Gastroesophageal sphincter (tissue), 4 donors: ENCODE data around the gene SCAMP3. TPM values are rescaled to one million over a fixed set of nuclear protein-coding genes. Genes with fewer than 3 reads are reported as not detected.

Experiments
- ATAC-seq: fragments of 150-250 bp; one replicate; pipeline ENCODE4 v1.9.1; 2016; ENCODE audit warnings: mild to moderate bottlenecking, moderate library complexity
- H3K27ac ChIP-seq, 4 donors: fragments of 200-600 bp; sonication (generic) in 3 of 4; 1 replicate in 3 of 4; 2 replicates in 1 of 4; pipeline ENCODE4 v1.5.1; 2016 to 2019
- H3K27me3 ChIP-seq: fragments of 200-600 bp; sonication (generic); one replicate; pipeline ENCODE4 v1.5.1; 2019
- H3K36me3 ChIP-seq, 2 donors: fragments of 200-600 bp; sonication (generic); one replicate each; pipeline ENCODE4 v1.5.1; 2019; ENCODE audit warnings: control low read depth in 1 of 2
- H3K4me1 ChIP-seq, 3 donors: fragments of 200-600 bp; sonication (generic); 1 replicate in 2 of 3; 2 replicates in 1 of 3; pipeline ENCODE4 v1.5.1; 2016 to 2019; ENCODE audit warnings: control low read depth in 2 of 3
- H3K4me3 ChIP-seq, 2 donors: fragments of 200-600 bp; sonication (generic); one replicate each; pipeline ENCODE4 v1.5.1; 2019; ENCODE audit warnings: mild to moderate bottlenecking in 1 of 2, moderate library complexity in 1 of 2
- H3K9me3 ChIP-seq, 3 donors: fragments of 200-600 bp; sonication (generic); one replicate each; pipeline ENCODE4 v1.5.1; 2017 to 2019; ENCODE audit warnings: control low read depth in 2 of 3
- CTCF ChIP-seq, 4 experiments: fragments of 200-600 bp in 2 of 4; fragments of 450-650 bp in 2 of 4; sonication (generic) in 1 of 4; IDR thresholded peaks; one replicate each; pipeline ENCODE4 v1.5.1; 2017 to 2019; ENCODE audit warnings: antibody characterized with exemption in 4 of 4, mild to moderate bottlenecking in 2 of 4, moderate library complexity in 2 of 4
- EP300 ChIP-seq: sonication (generic); formaldehyde crosslinking; IDR thresholded peaks from one replicate; pipeline ENCODE4 v1.6.1; 2017; ENCODE audit warnings: antibody characterized with exemption, mild to moderate bottlenecking
- POLR2A ChIP-seq, 2 donors: fragments of 450-650 bp; IDR thresholded peaks; one replicate each; pipeline ENCODE4 v1.6.1; 2017; ENCODE audit warnings: antibody characterized with exemption in 2 of 2, mild to moderate bottlenecking in 2 of 2, moderate library complexity in 1 of 2
- POLR2AphosphoS5 ChIP-seq: sonication (generic); formaldehyde crosslinking; IDR thresholded peaks from one replicate; pipeline ENCODE4 v1.6.1; 2017; ENCODE audit warnings: antibody characterized with exemption
- WGBS, 2 donors: methylation state at CpG; one replicate each; pipeline ENCODE4 v1.1.5; 2018; ENCODE audit warnings: low coverage in 1 of 2; 5-methylcytosine and 5-hydroxymethylcytosine counted together
- total RNA-seq, 4 donors: library from RNA; depleted of rRNA; stranded (reverse); fragments of >200 nt; gene quantifications; one replicate each; pipeline ENCODE4 v1.1.0, GENCODE V29; 2016

The SCAMP3 gene
- total RNA-seq, 4 donors from 2014 or later, result 28.1 to 44.4 (median 36.8) TPM

- ATAC-seq, result no peak
- TF ChIP-seq POLR2A (IDR thresholded peaks at IDR 0.05), result no peak
- no peak for TF ChIP-seq EP300
- no peak for TF ChIP-seq POLR2AphosphoS5
- no peak for TF ChIP-seq CTCF (IDR thresholded peaks at IDR 0.05)
- 66 to 71% methylated on average over 1 to 3 of the region's 4 CpGs for WGBS, 2 donors
Observed at GRCh38 chr1:155210314-155211104, 51.7 kb downstream of the SCAMP3 start.

GRCh38 chr1:155209312-155209721 is 52.8 kb downstream of the SCAMP3 start:
- Histone ChIP-seq H3K27ac (peak overlapping the region; percentile 92 to 100 (median 98)), H3K4me3 (peak overlapping the region; percentile 83 to 96), H3K27me3 (no peaks in the 10 kb centered on the region), H3K9me3 (no peaks in the 10 kb centered on the region), H3K4me1 (peaks cover 0 to 60% (median 25%) of the 10 kb centered on the region in 3 donors), H3K36me3 (peaks cover 0 to 29% of the 10 kb centered on the region in 2 donors)
- WGBS, 2 donors, result 0 to 12% methylated on average over 1 to 6 of the region's 13 CpGs
- ATAC-seq, result no peak
- TF ChIP-seq POLR2AphosphoS5 (no peak), EP300 (no peak), POLR2A (IDR thresholded peaks at IDR 0.05) (no peak), CTCF (IDR thresholded peaks at IDR 0.05) (no peak)

More at GRCh38 chr1:155210314-155211104, 51.7 kb downstream of the SCAMP3 start:
- Histone ChIP-seq H3K9me3 (no peaks in the 10 kb centered on the region), H3K4me1 (peaks cover 0 to 53% (median 25%) of the 10 kb centered on the region in 3 donors), H3K4me3 (no peak overlapping the region), H3K27ac (peak overlapping the region in 2 of 4 donors; percentile 54 to 99), H3K36me3 (peaks cover 0 to 32% of the 10 kb centered on the region in 2 donors), H3K27me3 (no peaks in the 10 kb centered on the region)

- Histone ChIP-seq H3K27me3 (no peaks in the 10 kb centered on the region), H3K4me3 (peak within 1 kb of the TSS; percentile 83 to 96), H3K4me1 (peaks cover 0 to 60% (median 25%) of the 10 kb centered on the region in 3 donors), H3K27ac (peak within 1 kb of the TSS; percentile 92 to 100 (median 98)), H3K36me3 (peaks cover 0 to 29% of the 10 kb centered on the region in 2 donors), H3K9me3 (no peaks in the 10 kb centered on the region)
- WGBS, 2 donors, result 1% methylated on average over 8 of the region's 64 CpGs; no CpG with 5 or more reads in 1 of the 2 donors
- TF ChIP-seq POLR2A (IDR thresholded peaks at IDR 0.05), result peak; percentile 68 to 81
- peak; percentile 74 for TF ChIP-seq POLR2AphosphoS5
- peak in 1 of 4 experiments; percentile 4 for TF ChIP-seq CTCF (IDR thresholded peaks at IDR 0.05)
- TF ChIP-seq EP300, result no peak
- peak; percentile 90 for ATAC-seq
Observed at GRCh38 chr1:155208541-155209311, 53.4 kb downstream of the SCAMP3 start, which contains the start of gene MTX1. TSS of gene MTX1 (plus strand) at chr1:155208695. CDS start at chr1:155208805, 110 bp downstream.

GRCh38 chr1:155207806-155208540 is 54.2 kb downstream of the SCAMP3 start, which contains the start of gene THBS3:
TSS of gene THBS3 (minus strand) at chr1:155207897. CDS start at chr1:155207876, 21 bp downstream.
- ATAC-seq, result peak; percentile 1
- Histone ChIP-seq H3K4me1 (peaks cover 0 to 60% (median 25%) of the 10 kb centered on the region in 3 donors), H3K4me3 (peak within 1 kb of the TSS; percentile 83 to 96), H3K36me3 (peaks cover 0 to 29% of the 10 kb centered on the region in 2 donors), H3K27ac (peak within 1 kb of the TSS; percentile 92 to 100 (median 98)), H3K9me3 (no peaks in the 10 kb centered on the region), H3K27me3 (no peaks in the 10 kb centered on the region)
- 10 to 12% methylated on average over 5 to 7 of the region's 17 CpGs for WGBS, 2 donors
- no peak for TF ChIP-seq EP300
- TF ChIP-seq POLR2A (IDR thresholded peaks at IDR 0.05), result no peak
